GM19193 (cell line): ENCODE results near the gene PRAC1.

Experiments used
- POLR2A ChIP-seq: IDR thresholded peaks from 4 replicates; pipeline ENCODE4 v1.6.1; 2011; ENCODE audit not compliant: insufficient read depth, insufficient read length; ENCODE audit errors: extremely low read depth

PRAC1 gene

GRCh38 chr17:48733632-48734328 is 11.5 kb upstream of the PRAC1 start:
- TF ChIP-seq POLR2A = no peak

DNA sequence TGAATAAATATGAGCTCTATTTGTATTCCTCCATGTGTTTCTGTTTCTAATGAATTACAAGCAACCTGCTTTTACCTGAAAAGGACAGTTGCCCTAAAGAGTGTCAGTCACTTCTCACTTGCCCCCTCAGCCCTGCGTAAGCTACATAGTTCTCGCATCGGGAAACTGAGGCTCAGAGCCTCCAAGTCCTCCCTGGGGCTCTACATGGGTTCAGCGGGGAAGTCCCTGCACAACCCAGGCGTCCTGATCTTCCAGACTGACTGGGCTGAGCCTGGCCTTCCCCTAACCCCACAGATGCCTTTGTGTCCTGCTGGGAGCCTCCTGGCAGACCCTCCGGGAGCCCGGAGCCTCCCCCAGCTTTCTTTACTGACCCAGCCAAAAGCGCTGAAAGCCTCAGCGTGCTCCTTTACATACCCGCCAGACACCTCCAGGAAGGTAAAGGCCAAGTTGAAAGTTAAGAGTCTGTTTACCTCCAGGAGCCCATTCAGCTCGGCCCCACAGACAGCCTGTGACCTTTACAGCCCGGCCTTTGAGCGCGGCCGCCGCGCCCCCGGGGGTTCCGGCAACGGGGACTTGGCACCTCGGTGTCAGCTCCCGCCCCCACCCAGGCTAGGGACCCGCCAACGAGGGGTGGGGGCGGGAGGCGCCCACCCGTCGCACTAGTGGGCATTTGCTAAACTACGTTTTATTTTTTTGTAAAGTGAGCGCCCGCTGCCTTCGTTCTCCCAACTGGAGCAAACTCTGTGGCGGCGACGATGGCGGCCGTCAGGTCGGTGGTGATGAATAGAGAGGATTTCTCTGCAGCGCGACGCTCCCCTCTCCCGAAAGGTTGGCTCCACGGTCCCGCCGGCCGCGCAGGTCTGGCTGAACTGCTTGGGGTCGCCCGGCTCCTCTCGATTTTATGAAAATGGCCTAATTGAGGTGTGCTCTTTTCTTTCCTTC is 10.6 kb upstream of the PRAC1 start:
- no peak for TF ChIP-seq POLR2A

- TF ChIP-seq POLR2A = no peak
These were observed 9.0 kb upstream of the PRAC1 start for GRCh38 chr17:48731355-48731754.

- no peak for TF ChIP-seq POLR2A
These were observed 7.9 kb upstream of the PRAC1 start for GRCh38 chr17:48730240-48730550.

DNA sequence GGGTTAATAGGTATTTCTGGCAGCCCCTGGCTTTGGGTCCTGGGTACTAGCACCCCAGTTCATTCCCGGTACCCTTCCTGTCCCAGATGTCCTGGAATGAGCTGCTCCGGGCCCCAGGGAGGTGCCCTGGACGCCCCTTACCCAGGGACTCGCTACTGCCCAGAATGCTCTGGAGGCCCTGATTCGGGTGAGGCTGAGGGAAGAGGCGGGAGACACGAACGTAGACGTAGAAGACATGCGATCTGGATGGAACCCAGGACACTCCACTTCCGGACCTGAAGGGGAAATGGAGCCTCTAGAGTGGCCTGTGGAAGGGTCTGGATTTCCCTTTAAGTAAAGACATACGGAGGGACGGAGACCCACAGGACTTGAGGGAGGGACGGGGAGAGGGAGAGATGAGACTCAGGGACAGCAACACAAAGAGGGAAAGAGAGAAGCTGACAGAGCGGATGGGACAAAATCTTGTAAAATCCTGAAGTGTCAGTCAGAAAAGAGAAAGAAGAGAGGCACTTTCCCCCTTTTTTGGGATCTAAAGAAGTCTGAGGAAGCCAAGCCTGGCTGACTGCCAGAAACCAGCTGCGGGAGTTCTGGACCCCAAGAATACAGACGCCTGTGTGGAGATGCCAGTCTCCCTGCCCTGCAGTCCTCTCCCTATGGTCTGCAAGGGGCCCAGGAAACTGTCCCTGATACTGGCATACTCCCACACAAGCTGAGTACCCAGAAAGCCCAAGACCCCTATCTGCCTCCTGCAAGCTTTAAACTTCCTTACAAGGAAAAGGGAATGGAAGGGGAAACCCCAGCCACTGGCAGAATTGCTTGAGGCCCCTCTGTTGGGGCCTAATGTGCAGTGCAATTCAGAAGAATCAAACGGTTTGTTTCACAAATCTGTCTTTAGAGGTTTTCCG is 7.3 kb upstream of the PRAC1 start:
- TF ChIP-seq POLR2A = no peak

GRCh38 chr17:48728232-48729231 is 6.2 kb upstream of the PRAC1 start, which contains the start of gene HOXB13:
Gene HOXB13 (minus strand): TSS chr17:48728750. CDS start chr17:48728593, 157 bp downstream.
- no peak for TF ChIP-seq POLR2A

DNA sequence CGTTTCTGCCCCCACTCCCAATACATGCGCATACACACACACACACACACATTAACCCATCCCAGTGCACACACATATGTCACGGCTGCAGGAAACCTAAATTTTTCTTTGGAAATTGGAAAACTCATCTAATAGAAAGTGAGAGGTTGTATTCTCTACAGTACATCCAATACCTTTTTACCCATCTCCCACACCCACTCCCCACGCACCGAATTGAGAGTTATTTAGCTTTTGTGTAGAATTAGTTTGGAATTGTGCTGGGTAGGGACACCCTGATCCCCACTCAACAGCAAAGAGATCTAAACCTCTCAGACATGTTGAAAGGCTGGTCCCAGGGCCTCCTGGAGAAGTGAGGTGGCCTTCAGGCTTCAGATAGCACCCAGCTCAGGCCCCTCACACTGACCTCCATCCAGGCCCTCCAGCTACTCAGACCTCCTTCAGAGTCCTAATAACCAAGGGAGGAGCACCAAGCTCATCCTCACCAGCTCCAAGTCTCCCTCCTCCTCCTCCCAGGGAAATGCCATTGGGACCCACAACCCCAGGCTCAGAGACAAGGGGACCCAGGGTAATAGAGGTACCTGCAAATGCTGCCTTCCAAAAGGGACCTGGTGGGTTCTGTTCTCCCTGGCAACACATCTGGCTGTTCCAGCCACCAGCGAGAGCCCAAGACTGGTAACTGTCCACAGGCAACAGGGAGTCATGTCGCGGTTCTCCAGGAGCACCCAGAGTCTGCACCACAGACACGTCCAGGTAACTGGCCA is 5.3 kb upstream of the PRAC1 start:
- no peak for TF ChIP-seq POLR2A

DNA sequence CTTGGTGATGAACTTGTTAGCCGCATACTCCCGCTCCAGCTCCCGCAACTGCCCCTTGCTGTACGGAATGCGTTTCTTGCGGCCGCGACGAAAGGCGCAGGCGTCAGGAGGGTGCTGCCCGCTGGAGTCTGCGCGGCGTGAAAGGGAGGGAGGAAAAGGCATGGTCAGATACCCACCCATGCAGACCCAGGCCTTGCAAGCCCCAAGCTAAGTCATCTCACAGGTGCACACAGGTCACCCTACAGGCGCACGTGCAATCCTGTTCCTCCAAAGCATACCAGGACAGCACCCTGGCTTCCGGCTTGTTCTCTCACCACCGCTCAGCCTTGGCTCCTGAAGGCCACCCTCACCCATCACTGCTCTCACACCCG is 4.6 kb upstream of the PRAC1 start:
- no peak for TF ChIP-seq POLR2A

DNA sequence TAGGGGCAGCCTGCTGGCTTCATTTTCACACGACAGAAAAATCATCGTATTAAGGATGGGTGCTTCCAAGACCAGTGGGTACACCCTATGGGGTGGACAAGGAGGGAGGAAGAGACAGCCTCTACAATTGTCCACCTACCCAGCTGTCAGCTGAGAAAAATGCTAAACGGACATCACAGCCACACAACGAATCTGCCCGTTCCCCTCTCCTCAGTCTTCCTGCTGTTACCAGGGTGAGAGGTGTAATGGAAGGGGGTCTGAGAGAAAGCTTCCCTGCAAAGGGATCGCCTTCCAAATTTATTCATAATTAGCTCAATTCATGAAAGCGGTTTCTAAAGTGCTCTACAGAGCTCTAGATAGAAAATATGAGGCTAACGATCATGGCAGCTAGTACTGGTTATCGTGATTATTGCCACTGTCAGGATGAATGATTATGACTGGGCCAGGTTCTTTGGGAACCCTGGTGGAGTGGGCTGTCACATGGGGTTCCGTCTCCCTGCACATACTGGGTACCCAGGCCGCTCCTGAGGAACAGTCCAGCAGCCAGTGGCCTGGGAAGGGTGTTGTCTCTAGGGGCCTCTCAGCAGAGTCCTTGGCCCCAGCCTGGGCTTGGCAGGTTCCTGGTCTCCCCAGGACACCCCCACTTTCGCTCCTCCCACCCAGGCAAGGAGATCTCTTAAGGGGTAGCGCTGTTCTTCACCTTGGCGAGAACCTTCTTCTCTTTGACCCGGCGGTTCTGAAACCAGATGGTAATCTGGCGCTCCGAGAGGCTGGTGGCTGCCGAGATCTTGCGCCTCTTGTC is 4.0 kb upstream of the PRAC1 start:
- TF ChIP-seq POLR2A = no peak

DNA sequence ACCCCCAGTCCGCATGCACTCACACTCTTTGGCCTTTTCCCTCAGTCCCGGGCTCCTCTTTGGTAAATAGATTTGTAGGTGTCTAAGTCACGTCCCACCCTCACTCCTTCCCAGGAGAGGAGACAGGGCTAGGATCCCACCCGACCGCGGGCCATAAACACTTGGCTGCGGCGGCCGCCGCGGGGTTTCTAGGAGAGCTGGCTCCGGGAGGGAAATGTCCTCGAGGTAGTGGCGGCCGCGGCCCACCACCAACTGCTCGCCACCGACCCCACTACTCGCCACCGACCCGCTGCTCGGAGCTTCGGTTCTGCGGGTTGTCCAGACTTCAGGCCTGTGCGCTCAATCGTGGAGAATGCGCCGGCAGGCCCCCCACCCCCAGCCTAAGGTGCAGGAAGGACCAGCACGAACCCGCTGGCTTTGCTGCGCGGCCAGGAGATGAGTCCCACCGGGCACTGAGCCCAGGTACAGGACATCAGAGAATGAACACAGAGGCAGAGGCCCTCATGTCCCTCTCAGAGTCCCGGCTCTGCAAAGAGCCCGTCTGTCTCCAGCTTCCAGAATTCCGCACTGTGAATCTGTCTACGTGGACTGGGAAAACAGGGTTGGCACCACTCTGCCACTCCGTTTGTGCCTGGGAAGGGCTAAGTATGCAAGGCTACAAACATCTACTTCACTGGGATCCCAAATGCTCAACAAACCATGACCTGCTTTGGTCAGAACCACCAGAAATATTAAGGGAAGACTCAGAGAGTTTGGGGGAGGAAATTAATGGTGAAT is 3.2 kb upstream of the PRAC1 start:
- no peak for TF ChIP-seq POLR2A

- no peak for TF ChIP-seq POLR2A
These were observed 2.6 kb upstream of the PRAC1 start for GRCh38 chr17:48725004-48725287.

DNA sequence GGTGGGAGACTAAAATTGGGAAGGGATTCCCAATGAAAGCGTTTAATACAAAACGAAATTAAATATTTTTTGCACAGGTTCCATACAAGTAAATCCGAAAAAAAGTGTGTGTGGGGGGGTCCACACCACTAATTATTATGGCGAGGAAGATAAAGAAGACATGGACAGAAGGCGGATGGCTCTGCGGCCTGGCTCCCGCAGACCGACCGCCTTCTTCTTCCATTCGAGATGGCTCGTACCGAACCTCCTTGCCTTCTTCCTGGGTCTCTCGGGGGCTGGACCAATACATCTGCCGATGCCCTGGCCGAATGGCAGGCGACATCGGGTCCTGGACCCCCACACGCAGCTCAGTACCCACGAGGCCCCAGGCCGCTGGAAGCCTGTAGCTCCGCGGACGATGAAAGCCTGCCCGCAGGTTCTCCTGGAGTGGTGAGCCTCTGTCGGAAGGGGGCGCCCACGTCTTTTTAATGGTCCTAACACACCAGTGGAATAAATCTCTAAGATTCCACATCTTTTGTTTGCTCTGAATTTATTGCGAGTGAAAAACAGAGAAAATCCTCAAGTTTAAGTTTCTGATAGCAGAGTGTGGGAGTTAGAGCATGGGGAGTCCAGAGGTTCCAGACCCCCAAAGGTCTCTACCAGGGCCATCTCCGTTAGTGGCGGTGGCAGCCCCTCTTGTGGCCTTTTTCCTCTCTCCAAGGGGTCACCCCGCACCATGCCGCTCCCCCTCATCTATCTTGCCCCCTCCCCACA is 2.1 kb upstream of the PRAC1 start:
- no peak for TF ChIP-seq POLR2A
